ENCODE measurements around the gene ROBO1. TPM values are rescaled to one million over a fixed set of nuclear protein-coding genes. Genes with fewer than 3 reads are reported as not detected.
A peak's percentile ranks its signal among the peaks of the same experiment; 100 is the strongest.

Gene ROBO1
- polyA plus RNA-seq, 1 donor, result 33.9 TPM

DNA sequence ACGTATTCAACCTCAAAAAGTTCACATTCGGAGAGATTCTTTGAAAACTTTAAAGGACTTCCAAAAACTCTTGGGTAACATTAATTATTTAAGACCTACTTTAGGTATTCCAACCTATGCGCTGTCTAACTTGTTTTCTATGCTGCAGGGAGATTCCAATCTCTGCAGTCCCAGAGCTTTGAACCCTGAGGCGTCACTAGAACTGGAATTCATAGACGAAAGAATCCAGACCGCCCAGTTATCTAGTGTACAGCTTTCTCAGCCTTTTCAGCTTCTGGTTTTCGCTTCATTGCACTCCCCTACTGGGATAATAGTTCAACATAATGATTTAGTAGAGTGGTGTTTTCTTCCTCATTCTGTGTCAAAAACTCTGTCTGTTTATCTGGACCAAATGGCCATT, 711.3 kb downstream of the ROBO1 start:
- DNase-seq, result no peak

DNA sequence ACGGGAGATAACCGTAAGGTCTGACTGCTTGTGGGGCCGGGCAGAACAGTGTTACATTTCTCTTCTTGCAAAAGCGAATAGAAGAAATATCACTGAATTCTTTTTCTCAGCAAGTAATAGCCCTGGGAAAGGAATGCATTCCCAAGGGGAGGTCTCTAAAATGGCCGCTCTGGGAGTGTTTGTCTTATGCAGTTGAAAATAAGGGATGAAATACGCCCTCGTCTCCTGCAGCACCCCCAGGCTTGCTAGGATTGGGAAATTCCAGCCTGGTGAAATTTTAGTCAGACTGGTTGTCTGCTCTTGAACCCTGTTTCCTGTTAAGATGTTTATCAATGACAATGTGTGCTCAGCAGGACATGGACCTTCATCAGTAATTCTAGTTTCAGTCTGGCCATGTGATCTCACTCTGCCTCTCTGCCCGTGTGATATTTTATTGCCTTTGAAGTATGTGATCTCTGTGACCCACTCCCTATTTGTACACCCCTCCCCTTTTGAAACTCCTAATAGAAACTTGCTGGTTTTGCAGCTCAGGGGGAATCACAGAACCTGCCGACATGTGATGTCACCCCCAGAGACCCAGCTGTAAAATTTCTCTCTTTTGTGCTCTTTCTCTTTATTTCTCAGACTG, 715.6 kb downstream of the ROBO1 start:
- DNase-seq, result no peak

DNA sequence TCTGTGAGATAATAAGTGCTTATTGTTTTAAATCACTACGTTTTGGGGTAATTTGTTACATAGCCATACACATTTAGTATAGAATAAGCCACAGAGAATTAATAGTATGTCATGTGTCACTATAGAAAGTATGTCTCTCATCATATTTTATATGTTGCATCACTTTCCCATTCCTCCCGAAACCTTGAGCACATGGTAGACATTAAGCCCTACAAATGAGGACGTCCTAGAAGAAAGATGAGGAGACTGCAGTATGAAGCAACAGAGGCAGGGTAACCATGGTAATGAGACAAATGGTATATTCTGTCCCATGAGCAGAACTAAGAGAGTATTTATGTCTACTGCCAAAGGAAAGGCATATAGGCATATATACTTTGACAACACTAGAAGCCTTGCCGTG, 720.2 kb downstream of the ROBO1 start:
- no peak for DNase-seq

DNA sequence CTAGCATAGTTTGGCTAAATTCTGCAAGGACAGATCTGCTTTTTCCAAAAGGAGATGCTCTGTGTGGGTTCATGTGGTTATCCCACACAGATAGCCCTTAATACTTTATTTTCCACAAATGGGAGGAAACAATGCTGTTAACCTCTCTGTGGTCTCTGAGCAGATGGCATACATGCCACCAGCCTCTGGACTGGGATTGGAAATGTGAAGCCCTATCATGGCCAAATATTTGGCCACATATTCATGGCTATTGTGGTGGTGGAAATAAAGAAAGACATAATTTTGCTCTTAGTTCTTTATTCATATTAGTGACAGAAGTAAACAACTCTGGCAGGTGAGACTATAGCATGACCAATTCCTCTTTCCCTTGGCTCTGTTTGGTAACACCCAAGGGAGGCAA, 726.2 kb downstream of the ROBO1 start:
- no peak for DNase-seq

DNA sequence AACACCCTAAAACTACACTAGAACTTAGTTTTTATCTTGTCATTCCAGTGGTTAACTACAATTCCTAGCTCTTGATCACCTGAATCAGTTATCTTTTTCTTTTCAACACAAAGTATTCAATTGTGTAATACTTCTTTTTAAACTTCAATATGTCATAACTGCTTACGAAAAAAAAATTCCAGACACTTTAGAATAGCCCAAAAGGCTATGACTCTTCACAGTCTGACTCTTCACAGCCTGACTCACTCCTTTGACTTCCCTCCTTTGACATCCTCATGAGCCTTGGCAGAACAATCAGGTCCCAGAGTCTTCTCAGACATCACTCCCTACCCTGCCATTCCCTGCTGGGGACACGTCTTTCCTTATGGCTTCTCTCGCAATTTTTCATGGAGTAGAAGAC, 727.1 kb downstream of the ROBO1 start:
- DNase-seq, result no peak

GRCh38 chr3:79040091-79040490, 727.7 kb downstream of the ROBO1 start:
- DNase-seq, result no peak

- no peak for DNase-seq
Observed at GRCh38 chr3:79039192-79039591, 728.6 kb downstream of the ROBO1 start.

- no peak for DNase-seq
Observed at GRCh38 chr3:79038636-79039035, 729.2 kb downstream of the ROBO1 start.

DNA sequence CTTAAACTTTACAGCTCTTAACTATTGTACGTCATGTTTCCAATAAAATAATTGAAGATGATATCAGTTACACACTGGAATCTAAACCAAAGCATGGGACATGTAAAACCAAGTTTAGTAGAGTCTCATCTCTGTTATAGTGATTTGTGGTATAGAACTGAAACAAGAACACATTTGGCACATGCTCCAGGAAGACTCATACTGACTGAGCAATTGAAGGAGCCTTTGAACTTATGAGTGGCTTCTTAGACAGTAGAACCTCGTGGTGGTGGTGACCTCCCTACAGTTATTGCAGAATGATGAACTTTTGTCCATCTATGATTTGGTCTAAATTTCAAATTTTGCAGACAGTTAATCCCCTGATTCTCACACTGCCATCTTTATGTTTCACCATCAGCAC, 729.7 kb downstream of the ROBO1 start:
- DNase-seq, result no peak

- DNase-seq, result peak; percentile 54
Observed at GRCh38 chr3:79032686-79033318, 735.0 kb downstream of the ROBO1 start.

- DNase-seq, result no peak
Observed at GRCh38 chr3:79030157-79030556, 737.6 kb downstream of the ROBO1 start.

GRCh38 chr3:79028916-79029315, 738.9 kb downstream of the ROBO1 start:
- no peak for DNase-seq

DNA sequence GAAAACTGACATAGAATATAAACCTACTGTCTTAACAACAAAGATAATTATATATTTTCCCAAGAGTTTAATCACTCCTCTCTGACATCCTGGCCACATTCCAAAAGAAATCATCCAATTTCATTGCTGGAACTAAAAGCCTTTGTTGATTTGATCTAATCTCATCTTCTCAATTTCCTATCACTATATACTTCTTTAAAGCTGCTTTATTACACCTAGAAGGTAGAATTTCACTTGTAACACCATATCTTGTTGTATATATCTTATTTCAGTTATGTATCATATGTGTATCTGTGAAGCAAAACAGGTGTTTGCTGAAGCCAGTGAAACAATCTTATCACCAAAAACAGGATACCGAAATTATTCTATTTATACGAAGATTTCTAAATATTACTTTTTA, 740.2 kb downstream of the ROBO1 start:
- DNase-seq, result no peak

- no peak for DNase-seq
Observed at GRCh38 chr3:79019924-79020173, 747.9 kb downstream of the ROBO1 start.

DNA sequence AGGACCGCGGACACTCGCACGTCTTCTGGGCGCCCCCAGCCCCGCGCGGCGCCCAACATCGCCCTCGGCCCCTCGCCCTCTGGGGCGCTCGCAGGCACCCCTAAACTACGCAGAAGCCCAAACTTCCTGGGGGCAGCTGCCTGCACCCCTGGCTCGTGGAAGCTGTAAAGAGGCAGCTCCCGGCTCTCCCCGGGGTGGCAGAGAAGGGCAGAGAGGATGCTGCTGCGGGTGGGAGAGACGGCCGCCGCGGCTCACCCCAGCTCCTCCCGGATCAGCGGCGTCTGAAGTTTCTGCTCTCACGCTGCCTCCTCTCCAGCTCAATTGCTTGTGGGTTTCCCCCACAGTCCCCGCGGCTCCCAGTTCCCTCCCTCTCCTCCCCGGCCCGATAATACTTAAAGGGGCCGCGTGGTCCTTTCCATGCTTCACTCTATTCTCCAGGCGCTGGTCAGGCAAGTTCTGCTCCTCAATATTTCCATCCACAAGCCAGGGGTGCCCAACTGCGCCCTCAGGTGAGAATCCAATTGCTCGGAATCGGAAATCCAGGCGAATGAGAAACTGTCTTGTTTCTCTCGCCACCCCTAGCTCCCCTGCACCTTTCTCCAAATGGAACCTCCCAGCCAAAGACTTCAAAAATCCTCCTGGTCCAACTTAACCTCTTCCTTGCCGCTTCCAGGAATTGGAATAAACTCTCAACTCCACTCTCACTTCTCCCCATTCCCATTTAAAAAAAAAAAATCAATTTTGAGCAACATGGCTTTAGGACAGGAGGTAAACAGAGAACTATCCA, 748.5 kb downstream of the ROBO1 start:
- peak; percentile 91 for DNase-seq

DNA sequence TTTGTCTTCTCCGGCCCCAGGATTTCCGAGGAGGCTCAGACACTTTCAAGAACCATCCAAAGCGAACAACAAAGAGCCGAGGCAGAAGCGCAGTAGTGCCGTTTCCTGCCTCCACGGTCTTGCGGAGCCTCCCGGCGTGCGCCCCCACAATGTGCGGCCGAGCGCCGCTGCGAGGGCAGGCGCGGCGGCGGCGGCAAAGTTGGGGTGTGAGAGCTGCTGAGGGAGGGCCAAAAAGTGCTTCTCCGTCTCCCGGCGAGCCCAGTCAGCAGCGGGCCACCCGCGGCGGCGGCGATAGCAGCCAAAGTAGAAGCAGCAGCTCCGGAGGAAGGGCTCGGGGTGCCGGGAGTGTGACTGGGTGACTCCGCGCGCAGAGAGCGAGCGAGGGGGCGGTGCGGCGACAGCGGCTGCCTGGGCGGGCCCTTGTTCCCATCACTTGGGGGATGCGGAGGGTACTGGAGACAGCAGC, 749.1 kb downstream of the ROBO1 start:
- DNase-seq, result peak; percentile 77

DNA sequence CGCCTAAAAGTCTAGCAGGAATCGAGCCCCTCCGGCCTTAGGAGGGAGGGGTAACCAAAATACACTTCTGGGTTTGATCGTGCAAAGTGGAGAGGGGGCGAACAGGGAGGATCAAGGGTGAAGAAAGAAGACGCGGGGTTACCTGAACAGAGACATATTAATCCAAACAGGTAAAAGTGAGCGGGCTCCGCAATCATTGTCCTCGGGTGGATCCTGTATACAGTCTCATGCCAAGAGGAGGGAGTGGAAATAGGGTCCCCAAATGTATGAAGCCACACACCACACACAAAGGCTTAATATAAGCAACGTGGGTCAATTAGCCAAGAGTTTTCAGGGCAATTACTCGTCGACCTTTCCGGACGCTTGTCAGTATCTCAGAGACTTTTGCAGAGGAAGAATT, 749.5 kb downstream of the ROBO1 start:
- DNase-seq, result no peak

GRCh38 chr3:79016587-79017376, 751.0 kb downstream of the ROBO1 start:
- DNase-seq, result no peak

DNA sequence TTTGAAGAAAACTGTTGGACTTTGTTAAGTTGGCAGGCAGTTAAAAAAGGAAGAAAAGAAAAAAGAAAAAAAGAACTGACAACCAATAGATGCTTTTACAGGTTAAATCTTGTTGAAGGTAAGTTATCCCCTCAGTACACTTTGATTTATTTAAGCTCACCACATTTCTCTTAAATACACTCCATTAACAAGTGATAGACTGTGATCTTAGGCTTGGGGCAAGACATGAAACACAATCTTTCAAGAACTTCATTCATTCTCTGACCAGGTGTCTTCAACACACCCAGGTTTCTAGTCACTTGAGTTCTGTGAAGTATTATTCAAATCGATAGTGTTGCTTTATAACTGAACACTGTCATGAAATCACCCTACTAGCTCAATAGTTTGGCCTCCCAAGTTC, 751.9 kb downstream of the ROBO1 start:
- DNase-seq, result no peak

GRCh38 chr3:79012946-79013362, 754.8 kb downstream of the ROBO1 start:
- DNase-seq, result no peak

DNA sequence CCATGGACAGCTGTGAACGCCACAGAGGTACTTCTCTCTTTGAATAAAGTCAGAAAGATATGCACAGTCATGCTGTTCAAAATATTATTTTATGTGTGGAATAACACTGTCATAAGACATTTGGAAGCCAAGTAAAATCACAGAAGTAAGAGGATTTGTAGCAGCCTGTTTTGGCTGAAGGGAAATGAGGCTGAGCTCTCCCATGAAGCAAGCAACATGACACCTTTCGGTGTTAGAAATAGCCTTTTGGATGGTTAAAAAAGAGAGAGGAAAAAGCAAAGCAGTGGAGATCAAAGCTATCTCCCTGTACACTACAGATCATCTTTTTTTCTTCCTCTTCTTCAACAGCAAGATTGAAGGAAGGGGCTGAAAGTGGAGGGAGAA, 755.3 kb downstream of the ROBO1 start:
- DNase-seq, result peak; percentile 20

DNA sequence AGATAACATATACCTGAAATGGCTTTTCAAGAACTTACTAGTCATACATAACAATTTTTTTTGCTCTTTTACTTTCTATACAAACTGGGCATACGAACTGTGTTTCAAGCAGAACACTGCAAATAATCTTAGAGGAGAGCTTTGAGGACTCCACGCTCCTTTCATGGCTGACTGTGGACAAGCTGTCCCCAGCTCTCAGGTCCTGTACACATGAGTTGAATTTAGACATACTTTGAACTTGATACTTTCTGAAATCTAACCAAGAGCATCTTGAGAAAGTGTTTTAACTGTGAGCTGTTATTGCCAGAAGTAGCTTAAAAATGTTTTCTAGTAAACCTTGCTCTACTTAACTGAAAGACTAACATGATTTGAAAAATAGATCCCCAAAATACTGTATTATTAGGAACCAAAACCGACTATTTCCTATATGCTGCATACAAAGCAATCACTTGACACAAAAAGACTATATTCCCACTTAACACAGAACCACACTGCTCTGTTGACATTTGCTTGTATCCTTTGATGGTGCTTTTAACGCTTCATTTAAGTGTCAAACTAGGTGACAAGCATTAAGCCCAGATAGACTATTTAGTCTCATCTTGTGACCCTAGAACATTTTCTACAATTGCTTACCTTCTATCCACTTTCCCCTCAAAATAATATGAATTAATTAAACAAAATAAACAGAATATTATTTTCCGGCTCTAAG, 755.8 kb downstream of the ROBO1 start:
- DNase-seq, result no peak

- no peak for DNase-seq
Observed at GRCh38 chr3:79009861-79010260, 757.9 kb downstream of the ROBO1 start.
